GM21390 (cell line): Measurements from ENCODE around the gene PYGB.
"Not testable (repeated sequence)": the region's sequence is repeated elsewhere in the genome, so short reads cannot be mapped to it uniquely, and the experiment has no call there.

Experiments used
- ATAC-seq: cut with Tn5 transposase; IDR thresholded peaks from one replicate; pipeline ENCODE4 v1.9.1; 2021; ENCODE audit not compliant: unreplicated experiment

The PYGB gene

DNA sequence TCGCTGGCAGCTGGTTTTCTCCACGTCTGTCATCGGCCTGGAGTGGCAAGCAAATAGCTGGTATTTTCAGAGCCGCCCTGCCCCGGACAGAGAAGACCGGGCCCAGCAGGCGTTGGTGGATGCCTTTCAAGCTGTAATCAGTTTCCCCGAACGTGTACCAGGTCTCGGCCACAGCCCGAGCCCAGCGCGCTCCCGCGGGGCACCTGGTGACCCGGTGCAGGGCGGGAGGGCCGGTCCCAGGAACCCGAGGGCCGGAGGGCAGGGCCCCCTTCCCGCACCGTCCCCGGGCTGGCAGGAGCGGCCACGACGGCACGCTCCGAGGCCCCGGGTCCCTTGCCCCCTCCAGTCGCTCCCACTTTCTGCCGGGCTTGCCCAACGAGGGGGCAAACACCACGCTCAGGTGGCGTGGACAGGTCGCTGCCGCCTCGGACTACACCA, 348 bp upstream of the PYGB start:
- peak; percentile 35 for ATAC-seq

- peak; percentile 4 for ATAC-seq
These were observed 894 bp downstream of the PYGB start for GRCh38 chr20:25248786-25249172.

DNA sequence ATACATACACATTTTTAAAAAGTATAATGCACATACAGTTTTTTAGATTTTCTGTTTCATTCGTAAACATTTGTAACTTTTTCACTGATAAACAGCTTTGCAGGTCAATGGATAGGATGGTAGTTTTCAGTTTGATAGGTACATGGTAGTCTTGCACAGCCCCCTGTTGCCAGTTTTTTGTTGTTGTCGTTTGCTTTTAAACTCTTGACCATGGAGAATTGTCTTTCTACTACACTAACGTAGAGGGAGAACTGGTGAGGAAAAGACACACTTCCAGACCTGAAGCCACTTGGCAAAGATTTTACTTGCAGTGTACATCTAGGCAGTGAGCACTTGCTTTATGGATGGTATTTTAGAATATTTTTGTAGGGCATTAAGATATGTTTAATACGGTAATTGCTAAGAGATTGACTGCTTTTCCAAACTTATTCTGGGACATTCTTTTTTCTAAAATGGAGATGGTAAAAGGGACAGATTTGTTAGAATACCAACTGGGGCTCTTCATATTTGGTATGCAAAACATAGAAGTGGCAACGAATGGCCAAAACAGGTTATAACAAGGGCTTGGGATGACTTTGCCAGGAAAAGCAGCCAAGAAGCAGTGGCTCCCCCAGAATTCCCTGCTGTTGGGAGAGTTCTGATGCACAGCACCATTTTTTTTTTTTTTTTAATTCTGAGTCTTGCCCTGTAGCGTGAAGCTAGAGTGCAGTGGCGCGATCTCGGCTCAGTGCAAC, 1.5 kb downstream of the PYGB start:
- no peak for ATAC-seq

- ATAC-seq = no peak
These were observed 2.6 kb downstream of the PYGB start for GRCh38 chr20:25250508-25250907.

DNA sequence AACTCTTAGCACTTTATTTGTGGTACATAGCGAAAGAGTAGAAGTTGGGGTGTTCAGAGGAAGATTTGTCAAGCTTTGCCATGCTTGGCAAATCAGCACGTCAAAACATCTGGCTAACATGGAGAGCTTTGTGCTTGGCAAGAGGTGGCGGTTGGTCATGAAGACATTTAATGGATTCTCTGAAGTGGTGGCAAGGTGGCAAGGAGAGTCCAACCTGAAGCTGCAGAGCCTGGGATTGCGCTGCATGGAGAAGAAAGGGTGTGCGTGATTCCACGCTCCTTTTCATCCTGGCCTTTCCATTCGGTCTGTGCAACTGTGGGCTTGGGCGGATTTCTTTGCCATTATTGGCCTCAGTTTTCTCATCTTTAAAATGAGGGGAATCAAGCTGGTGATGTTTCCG, 3.1 kb downstream of the PYGB start:
- ATAC-seq = no peak

GRCh38 chr20:25251558-25251957, 3.7 kb downstream of the PYGB start:
- ATAC-seq = no peak

DNA sequence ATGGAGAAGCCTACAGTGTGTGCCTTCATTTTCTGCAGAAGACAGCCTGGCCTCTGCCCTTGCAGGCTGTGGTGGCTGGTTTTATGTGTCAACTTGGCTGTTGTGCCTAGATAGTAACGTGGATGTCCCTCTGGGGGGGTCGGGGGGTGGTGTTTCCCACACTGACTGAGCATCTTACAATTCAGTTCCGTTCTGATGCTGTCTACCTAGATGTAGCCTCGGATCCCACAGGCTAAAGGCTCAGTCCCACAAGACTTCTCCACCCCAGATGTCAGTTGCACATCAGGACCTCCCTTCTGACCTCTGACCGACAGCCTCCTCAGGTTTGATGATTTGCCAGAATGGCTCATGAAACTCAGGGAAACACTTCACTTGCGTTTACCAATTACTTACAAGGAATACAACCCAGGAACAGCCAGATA, 4.4 kb downstream of the PYGB start:
- ATAC-seq = no peak

DNA sequence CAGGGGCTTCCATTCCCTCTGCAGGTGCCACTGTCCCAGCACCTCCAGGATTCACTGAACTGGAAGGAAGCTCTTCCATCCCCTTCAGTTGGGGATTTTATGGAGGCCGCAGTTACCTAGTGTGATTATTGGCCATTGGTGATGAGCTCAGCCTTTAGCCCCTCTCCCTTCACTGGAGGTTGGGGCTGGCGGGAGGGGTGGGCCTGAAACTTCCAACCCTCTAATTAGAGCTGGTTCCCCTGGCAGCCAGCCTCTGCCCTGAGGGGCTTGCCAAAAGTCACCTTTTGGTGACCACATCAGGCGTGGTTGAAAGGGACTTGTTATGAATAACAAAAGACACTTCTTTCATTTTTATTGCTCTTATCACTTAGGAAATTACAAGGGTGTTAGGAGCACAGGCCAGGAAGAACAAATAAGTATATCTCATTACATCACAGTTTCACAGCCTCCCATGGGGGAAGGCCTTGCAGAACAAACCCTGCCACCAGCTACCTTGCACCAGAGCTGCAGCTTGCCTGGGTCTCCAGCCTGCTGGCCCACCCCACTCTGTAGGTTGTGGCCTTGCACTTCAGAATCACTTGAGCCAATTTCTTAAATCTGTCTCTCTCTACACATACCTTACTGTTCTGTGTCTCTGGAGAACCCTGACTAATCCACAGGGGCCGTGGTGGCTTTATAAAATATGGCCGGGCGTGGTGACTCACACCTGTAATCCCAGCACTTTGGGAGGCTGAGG, 5.0 kb downstream of the PYGB start:
- ATAC-seq = no peak

- no peak for ATAC-seq
These were observed 5.9 kb downstream of the PYGB start for GRCh38 chr20:25253606-25254275.

DNA sequence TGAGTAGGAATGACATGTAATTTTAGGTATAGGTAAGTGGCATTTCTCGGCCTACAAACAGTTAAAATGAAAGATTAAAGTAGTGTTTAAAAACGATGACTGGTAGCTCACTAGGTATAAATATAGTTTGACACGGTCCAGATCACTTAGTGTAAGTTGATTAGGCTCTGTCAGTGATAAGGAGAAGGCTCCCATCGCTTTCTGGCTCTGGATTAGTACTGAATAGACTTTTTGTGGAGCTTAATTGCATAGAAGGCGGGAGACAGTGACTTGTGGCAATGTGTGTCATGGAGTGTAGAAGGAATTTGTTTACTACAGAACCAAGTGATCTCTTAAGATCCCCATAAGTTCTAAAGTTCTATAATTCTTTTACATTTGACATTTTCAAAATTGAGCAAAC, 6.7 kb downstream of the PYGB start:
- no peak for ATAC-seq

DNA sequence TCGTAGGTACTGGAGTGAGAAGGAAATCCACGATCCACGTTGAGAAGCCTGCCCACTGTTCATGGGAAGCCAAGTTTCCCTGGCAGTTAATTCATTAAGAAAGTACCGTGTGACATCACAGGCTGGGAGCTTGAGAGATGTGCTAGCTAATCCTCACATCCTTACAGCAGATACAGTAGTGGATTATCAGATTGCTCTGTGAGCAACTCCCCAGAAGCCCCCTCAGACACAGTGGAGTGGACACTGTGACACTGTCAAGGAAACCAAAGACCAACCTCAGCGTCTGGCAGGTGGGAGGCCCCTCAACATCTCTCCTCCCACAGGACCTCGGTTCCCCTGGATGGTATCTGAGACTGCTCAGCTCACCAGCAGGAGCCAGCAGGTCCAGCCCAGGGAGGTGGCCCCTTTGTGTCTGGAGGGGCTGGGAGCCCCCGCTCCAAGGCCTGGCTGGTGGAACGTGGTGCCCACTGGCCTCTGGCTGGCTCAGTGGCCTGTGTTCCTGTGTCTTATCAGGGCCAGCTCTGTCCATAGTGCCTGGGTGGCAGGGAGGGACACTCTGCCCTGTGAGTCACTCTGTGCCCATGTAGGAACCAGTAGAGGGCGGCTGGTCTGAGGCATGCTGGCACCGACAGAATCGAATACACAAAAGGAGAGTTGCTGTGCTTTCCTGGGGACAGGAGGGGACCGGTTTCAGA, 7.2 kb downstream of the PYGB start:
- no peak for ATAC-seq

- ATAC-seq = no peak
These were observed 8.5 kb downstream of the PYGB start for GRCh38 chr20:25256226-25256859.

DNA sequence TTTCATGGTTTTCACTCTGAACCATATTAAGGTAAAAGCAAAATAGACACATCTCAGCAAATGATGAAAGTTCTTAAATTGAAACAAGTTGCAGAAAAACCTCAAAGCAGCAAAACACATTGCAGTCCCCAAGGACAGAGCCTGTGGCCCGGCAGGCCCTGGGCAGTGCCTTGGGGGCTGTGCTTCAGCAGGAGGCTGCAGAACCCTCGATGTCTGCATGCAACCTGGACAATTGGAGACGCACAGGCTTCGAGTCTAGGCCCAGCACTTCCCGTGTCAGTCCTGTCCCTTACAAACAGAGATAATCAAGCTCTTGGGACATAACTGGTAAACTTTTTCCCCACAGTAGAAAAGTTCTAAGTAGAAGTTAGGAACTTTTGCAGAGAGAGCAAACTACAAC, 9.2 kb downstream of the PYGB start:
- ATAC-seq = no peak

- no peak for ATAC-seq
These were observed 10.0 kb downstream of the PYGB start for GRCh38 chr20:25257756-25258475.

- ATAC-seq = no peak
These were observed 10.6 kb downstream of the PYGB start for GRCh38 chr20:25258476-25258805.

- no peak for ATAC-seq
These were observed 10.9 kb downstream of the PYGB start for GRCh38 chr20:25258828-25259227.

- ATAC-seq = no peak
These were observed 11.5 kb downstream of the PYGB start for GRCh38 chr20:25259358-25259757.

- no peak for ATAC-seq
These were observed 11.9 kb downstream of the PYGB start for GRCh38 chr20:25259788-25260254.

- not testable (repeated sequence) for ATAC-seq
These were observed 13.0 kb downstream of the PYGB start for GRCh38 chr20:25260770-25261437.
